ENCODE measurements around the gene GIMAP1. TPM values are rescaled to one million over a fixed set of nuclear protein-coding genes. Genes with fewer than 3 reads are reported as not detected.

The GIMAP1 gene
- total RNA-seq, 1 donor from 2014 or later: 31.1 TPM

- DNase-seq: no peak
Measured at GRCh38 chr7:150748376-150748775, 32.0 kb downstream of the GIMAP1 start.

GRCh38 chr7:150751702-150752101, 35.3 kb downstream of the GIMAP1 start:
- DNase-seq: no peak

GRCh38 chr7:150753239-150753638, 36.8 kb downstream of the GIMAP1 start:
- no peak for DNase-seq

GRCh38 chr7:150753826-150754603, 37.6 kb downstream of the GIMAP1 start:
- peak; percentile 88 for DNase-seq

- DNase-seq: peak; percentile 21
Measured at GRCh38 chr7:150754951-150755350, 38.5 kb downstream of the GIMAP1 start.

- peak; percentile 90 for DNase-seq
Measured at GRCh38 chr7:150755473-150756099, 39.2 kb downstream of the GIMAP1 start.

GRCh38 chr7:150756166-150756565, 39.8 kb downstream of the GIMAP1 start:
- no peak for DNase-seq

GRCh38 chr7:150756858-150757257, 40.4 kb downstream of the GIMAP1 start:
- DNase-seq: peak; percentile 83

GRCh38 chr7:150759479-150759878, 43.1 kb downstream of the GIMAP1 start:
- no peak for DNase-seq

GRCh38 chr7:150766334-150766709, 49.9 kb downstream of the GIMAP1 start:
- peak; percentile 11 for DNase-seq

- no peak for DNase-seq
Measured at GRCh38 chr7:150769768-150770167, 53.4 kb downstream of the GIMAP1 start.

Other genes with a start within 250 kb of the GIMAP1 start
- gene GIMAP7, start 201.7 kb upstream of the GIMAP1 start, total RNA-seq: 111 and 145 TPM in 2 replicates
- gene GIMAP4, start 149.2 kb upstream of the GIMAP1 start, total RNA-seq: 388 and 408 TPM in 2 replicates
- gene GIMAP6, start 84.2 kb upstream of the GIMAP1 start, total RNA-seq: 262 and 355 TPM in 2 replicates
- 75.9 and 87.0 TPM in 2 replicates for gene GIMAP2, start 30.9 kb upstream of the GIMAP1 start, total RNA-seq
- gene GIMAP5, start 20.8 kb downstream of the GIMAP1 start, total RNA-seq: 203 and 350 TPM in 2 replicates
- gene TMEM176B, start 83.8 kb downstream of the GIMAP1 start, total RNA-seq: not detected in 2 replicates
- not detected in 2 replicates for gene TMEM176A, start 84.2 kb downstream of the GIMAP1 start, total RNA-seq
- gene AOC1, start 135.9 kb downstream of the GIMAP1 start, total RNA-seq: not detected in 2 replicates

Data from dermis blood vessel endothelial cell (primary cell).